Measurements from ENCODE around the gene GAS7.

Gene GAS7

DNA sequence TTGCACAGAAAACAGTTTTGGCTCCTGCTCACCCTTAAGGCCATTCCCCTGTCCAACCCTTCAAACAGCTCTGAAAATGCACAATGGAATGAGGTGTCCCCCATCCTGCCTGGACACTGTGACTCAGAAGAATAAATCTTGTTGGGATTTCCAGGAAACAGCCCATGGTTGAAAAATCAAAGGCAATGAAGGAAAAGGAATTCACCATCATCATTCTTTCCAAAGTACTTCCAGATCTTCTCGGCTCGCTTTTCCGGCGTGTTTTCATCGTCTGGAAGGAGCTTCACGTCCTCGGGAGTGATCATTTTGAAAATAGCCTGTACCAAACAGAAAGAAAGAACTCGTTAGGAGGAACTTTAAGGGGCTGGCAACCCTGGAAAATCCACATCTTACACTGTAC lies 297.6 kb downstream of the GAS7 start:
- TF ChIP-seq, protein P1, sequence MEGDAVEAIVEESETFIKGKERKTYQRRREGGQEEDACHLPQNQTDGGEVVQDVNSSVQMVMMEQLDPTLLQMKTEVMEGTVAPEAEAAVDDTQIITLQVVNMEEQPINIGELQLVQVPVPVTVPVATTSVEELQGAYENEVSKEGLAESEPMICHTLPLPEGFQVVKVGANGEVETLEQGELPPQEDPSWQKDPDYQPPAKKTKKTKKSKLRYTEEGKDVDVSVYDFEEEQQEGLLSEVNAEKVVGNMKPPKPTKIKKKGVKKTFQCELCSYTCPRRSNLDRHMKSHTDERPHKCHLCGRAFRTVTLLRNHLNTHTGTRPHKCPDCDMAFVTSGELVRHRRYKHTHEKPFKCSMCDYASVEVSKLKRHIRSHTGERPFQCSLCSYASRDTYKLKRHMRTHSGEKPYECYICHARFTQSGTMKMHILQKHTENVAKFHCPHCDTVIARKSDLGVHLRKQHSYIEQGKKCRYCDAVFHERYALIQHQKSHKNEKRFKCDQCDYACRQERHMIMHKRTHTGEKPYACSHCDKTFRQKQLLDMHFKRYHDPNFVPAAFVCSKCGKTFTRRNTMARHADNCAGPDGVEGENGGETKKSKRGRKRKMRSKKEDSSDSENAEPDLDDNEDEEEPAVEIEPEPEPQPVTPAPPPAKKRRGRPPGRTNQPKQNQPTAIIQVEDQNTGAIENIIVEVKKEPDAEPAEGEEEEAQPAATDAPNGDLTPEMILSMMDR (IDR thresholded peaks at IDR 0.05; ENCODE audit: low read depth, low read length), result no peak
- DNase-seq (ENCODE audit: low read depth in 2 of 2), result peak in 1 of 2 donors; percentile 55
- no peak overlapping the region for H3K4me3 ChIP-seq (replicated peaks in 1 of 2; ENCODE audit: low read depth in 2 of 2, low read length in 2 of 2)

DNA sequence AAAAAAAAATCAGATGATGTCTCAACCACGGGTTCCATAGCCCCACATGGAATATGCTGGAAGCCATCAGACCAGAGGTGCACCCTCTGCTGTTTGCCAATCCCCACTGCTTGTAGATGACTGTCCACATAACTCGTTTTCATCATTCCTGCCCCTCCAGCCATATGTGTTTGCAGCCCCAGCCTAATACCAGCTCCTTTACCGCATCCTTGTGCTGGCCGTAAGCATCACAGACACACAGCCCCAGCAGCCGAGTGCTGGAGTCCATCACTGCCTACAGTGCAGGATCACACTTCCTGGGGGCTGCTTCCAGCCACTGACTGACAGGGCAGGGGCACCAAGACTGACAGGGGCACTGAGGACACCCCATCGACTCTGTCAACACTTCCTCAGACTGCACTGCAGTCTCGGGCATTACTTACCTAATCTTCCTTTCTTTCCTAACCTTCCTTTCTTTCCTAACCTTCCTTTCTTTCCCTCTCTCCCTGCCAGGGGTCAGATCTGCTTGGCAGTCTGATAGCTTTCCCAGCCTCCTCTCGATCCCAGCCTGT lies 298.3 kb downstream of the GAS7 start:
- DNase-seq (ENCODE audit: low read depth in 2 of 2), result peak in 1 of 2 donors; percentile 24
- no peak overlapping the region for H3K4me3 ChIP-seq (replicated peaks in 1 of 2; ENCODE audit: low read depth in 2 of 2, low read length in 2 of 2)
- TF ChIP-seq, protein P1 (IDR thresholded peaks at IDR 0.05; ENCODE audit: low read depth, low read length), result no peak

DNA sequence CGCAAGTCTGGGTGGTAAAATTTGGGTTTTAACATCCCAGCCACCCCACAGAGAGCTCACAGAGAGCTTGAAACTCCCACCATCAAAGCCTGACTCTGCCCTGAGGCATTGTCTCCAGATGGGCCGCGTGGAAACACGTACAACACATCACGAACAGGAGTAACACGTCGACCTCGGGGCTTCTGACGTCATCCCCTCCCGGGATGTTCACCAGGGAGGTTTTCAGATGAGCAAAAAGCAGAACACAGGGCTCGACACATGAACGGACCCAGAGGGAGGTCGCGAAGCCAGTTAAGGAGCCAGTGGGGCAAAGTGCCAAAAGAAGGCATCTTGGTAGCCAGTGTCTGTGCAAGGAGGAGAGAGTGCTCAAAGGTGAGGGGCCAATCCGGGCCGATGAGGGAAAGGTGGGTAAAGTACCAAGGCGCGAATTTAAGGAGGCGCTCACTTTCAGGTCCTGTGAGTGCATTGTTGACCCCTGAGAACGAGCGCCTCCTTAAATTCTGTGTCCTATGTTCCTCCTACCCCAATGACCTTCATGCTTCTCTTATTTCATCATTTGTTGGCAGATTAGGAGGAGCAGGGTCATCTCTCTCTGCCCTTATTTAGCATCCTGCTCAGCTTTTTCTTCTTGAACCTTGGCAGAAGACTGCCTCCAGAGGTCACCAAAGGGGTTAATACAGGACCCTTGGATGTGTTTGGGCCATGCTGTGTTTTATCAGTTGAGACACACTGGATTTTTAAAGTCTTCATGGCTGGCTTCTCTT lies 298.9 kb downstream of the GAS7 start:
- DNase-seq (ENCODE audit: low read depth in 2 of 2), result no peak
- no peak overlapping the region for H3K4me3 ChIP-seq (replicated peaks in 1 of 2; ENCODE audit: low read depth in 2 of 2, low read length in 2 of 2)
- TF ChIP-seq, protein P1 (IDR thresholded peaks at IDR 0.05; ENCODE audit: low read depth, low read length), result no peak

DNA sequence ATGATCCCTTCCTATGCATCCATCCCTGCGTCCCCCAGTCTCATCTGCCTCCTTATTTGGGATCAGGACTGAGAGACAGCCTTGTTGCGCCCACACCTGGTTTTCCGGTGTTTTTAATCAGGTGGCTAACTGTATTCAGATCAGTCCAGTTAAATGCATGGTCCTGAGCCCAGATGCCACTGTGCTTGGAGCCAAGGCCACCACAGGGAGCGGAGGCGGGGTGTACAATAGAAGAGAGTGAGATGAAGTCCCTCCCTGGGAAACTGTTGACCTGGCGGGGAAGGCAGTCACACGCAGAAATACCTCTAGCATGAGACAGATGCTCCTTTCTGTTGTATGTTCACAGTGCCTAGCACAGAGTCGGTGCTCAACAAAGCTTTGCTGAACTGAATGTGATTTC lies 299.6 kb downstream of the GAS7 start:
- no peak overlapping the region for H3K4me3 ChIP-seq (replicated peaks in 1 of 2; ENCODE audit: low read depth in 2 of 2, low read length in 2 of 2)
- TF ChIP-seq, protein P1 (IDR thresholded peaks at IDR 0.05; ENCODE audit: low read depth, low read length), result no peak
- DNase-seq (ENCODE audit: low read depth in 2 of 2), result no peak

DNA sequence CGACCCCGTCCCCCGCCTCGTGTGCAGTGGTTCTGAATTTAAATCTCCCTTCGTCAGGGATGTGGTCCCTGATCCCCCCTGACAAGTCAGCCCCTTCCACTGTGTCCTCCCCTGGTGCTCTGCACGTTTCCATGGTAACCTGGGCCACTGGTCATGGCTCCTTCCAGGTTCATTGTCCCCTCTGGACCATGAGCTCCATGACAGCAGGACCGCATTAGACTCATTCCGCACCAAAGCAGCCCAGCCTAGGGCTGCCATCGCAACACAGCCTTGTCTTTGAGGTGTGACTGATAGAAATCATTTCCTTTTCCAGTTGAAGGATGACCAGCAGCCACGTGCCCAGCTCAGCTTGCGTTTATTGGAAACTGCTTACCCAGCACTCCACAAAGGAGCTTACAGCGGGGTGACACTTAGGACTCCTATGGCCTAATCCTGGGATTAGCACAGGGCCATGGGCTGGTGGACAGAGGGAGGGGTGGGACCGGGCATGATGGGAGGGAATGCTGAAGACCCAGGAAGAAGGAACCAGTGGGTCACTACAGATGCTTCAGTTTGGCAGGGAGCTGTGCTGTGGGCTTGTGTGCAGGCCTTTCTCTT lies 300.9 kb downstream of the GAS7 start:
- TF ChIP-seq, protein P1 (IDR thresholded peaks at IDR 0.05; ENCODE audit: low read depth, low read length), result no peak
- DNase-seq (ENCODE audit: low read depth in 2 of 2), result no peak
- H3K4me3 ChIP-seq (replicated peaks in 1 of 2; ENCODE audit: low read depth in 2 of 2, low read length in 2 of 2), result no peak overlapping the region

DNA sequence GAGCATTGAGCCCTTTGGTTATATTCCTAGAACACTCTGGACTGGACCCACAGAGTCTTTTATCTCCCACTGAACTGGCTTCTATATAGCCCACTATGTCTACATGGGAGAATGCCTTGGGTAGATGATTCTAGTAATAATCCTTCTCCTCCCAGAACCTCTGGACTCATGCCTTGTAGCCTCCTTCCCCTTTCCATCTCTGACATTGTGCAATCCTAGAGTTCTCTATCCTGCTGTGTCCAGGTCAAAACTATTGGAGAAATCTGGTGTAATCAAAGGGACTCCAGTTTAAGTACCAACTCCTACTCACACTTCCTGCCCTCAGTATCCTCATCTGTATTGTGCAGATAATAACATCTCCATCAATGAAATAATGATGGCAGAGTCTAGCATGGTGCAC lies 302.5 kb downstream of the GAS7 start:
- TF ChIP-seq, protein P1 (IDR thresholded peaks at IDR 0.05; ENCODE audit: low read depth, low read length), result no peak
- no peak for DNase-seq (ENCODE audit: low read depth in 2 of 2)
- H3K4me3 ChIP-seq (replicated peaks in 1 of 2; ENCODE audit: low read depth in 2 of 2, low read length in 2 of 2), result no peak overlapping the region
